HCT116 (cell line): ENCODE results near the gene HUWE1. TPM values are rescaled to one million over a fixed set of nuclear protein-coding genes. Genes with fewer than 3 reads are reported as not detected.

Experiments used
- ATAC-seq: fragments of 200-7000 bp; cut with Tn5 transposase; 2 replicates; pipeline ENCODE4 v1.9.1; 2020; ENCODE audit warnings: mild to moderate bottlenecking, moderate library complexity
- BruUV-seq: library from RNA; stranded (reverse); fragments of 400-500 nt; replicated peaks from 2 replicates; lab custom pipeline; 2021; lab: Mats Ljungman, UMichigan
- CTCF ChIA-PET: fragments of 300-600 bp; sonication (Branson Sonifier 250); formaldehyde crosslinking; loops from one replicate; lab custom pipeline; 2021; ENCODE audit warnings: antibody characterized with exemption; lab: Charles Lee
- POLR2A ChIA-PET: fragments of 300-600, 350-600 bp; sonication (Branson Sonifier 250); formaldehyde crosslinking; loops from one replicate; lab custom pipeline; 2021; ENCODE audit warnings: antibody characterized with exemption; lab: Charles Lee
- RAD21 ChIA-PET, 2 experiments: fragments of 300-600 bp; sonication (Branson Sonifier 250); formaldehyde crosslinking; loops; one replicate each; lab custom pipeline; 2023; ENCODE audit warnings: low total read pairs in 2 of 2; ENCODE audit not compliant: uncharacterized antibody in 2 of 2, unreplicated experiment in 2 of 2, low non-redundant PET in 1 of 2; lab: Charles Lee
- DNase-seq: peaks from one replicate; pipeline ENCODE4 v3.0.0-alpha.2; 2010; ENCODE audit warnings: low read depth, low spot score
- H2AFZ ChIP-seq: fragments of 200-600 bp; shearing (Covaris generic), sonication (generic); 2 replicates; pipeline ENCODE4 v1.6.1; 2017; ENCODE audit warnings: low read depth, mixed run types, mixed read lengths, antibody characterized with exemption, low read length; ENCODE audit not compliant: poor library complexity, severe bottlenecking
- H3K27ac ChIP-seq: 2 replicates; pipeline ENCODE4 v1.5.1; 2012; ENCODE audit warnings: low read depth, low read length
- H3K27me3 ChIP-seq: fragments of 200-600 bp; sonication (generic); 2 replicates; pipeline ENCODE4 v1.6.1; 2016; ENCODE audit warnings: mixed run types, low read length, mixed read lengths; ENCODE audit not compliant: insufficient read depth
- H3K36me3 ChIP-seq, 2 experiments: fragments of 200-500 bp in 1 of 2; fragments of 200-600 bp in 1 of 2; sonication (Bioruptor generic) in 1 of 2; sonication (generic) in 1 of 2; 2 replicates each; pipeline versions ENCODE4 v1.5.1 to v1.6.1; 2014 to 2016; ENCODE audit warnings: low read length in 2 of 2, inconsistent platforms in 1 of 2, mixed read lengths in 1 of 2, mixed run types in 1 of 2; ENCODE audit not compliant: insufficient read depth in 2 of 2, control insufficient read depth in 1 of 2
- H3K4me1 ChIP-seq, 2 experiments: fragments of 200-600 bp in 1 of 2; sonication (generic) in 1 of 2; 2 replicates each; pipeline versions ENCODE4 v1.5.1 to v1.6.1; 2012 to 2017; ENCODE audit warnings: low read length in 2 of 2, inconsistent platforms in 1 of 2, mild to moderate bottlenecking in 1 of 2, mixed read lengths in 1 of 2, mixed run types in 1 of 2, moderate library complexity in 1 of 2; ENCODE audit not compliant: insufficient read depth in 2 of 2, control insufficient read depth in 1 of 2
- H3K4me2 ChIP-seq: fragments of 200-600 bp; sonication (generic); 2 replicates; pipeline ENCODE4 v1.6.1; 2017; ENCODE audit warnings: mixed run types, low read length, mixed read lengths
- H3K4me3 ChIP-seq, 2 experiments: fragments of 200-600 bp in 1 of 2; sonication (generic) in 1 of 2; replicated peaks in 1 of 2; 2 replicates each; pipeline ENCODE4 v1.5.1; 2011 to 2016; ENCODE audit warnings: low read length in 2 of 2, control low read depth in 1 of 2, low read depth in 1 of 2, mild to moderate bottlenecking in 1 of 2, mixed read lengths in 1 of 2, mixed run types in 1 of 2
- H3K79me2 ChIP-seq: fragments of 200-600 bp; sonication (generic); 2 replicates; pipeline ENCODE4 v1.6.1; 2017; ENCODE audit warnings: mild to moderate bottlenecking, mixed run types, low read length, moderate library complexity, mixed read lengths; ENCODE audit not compliant: insufficient read depth
- H3K9ac ChIP-seq: fragments of 200-600 bp; sonication (generic); 2 replicates; pipeline ENCODE4 v1.6.1; 2016; ENCODE audit warnings: low read length, mixed read lengths
- H3K9me2 ChIP-seq: fragments of 200-600 bp; sonication (generic), shearing (Covaris generic); 2 replicates; pipeline ENCODE4 v1.6.1; 2017; ENCODE audit warnings: mixed run types, mild to moderate bottlenecking, moderate library complexity; ENCODE audit not compliant: insufficient read depth
- H3K9me3 ChIP-seq, 2 experiments: fragments of 200-500 bp in 1 of 2; fragments of 200-600 bp in 1 of 2; sonication (Bioruptor generic) in 1 of 2; sonication (generic) in 1 of 2; 2 replicates each; pipeline ENCODE4 v1.6.1; 2014 to 2017; ENCODE audit warnings: low read length in 2 of 2, mixed read lengths in 2 of 2, inconsistent platforms in 1 of 2, low read depth in 1 of 2, mild to moderate bottlenecking in 1 of 2, mixed run types in 1 of 2, moderate library complexity in 1 of 2; ENCODE audit not compliant: control insufficient read depth in 1 of 2, insufficient read depth in 1 of 2
- H4K20me1 ChIP-seq: fragments of 200-600 bp; sonication (generic), shearing (Covaris generic); 2 replicates; pipeline ENCODE4 v1.6.1; 2017; ENCODE audit warnings: mixed run types, mild to moderate bottlenecking, moderate library complexity; ENCODE audit not compliant: insufficient read depth
- CEBPB ChIP-seq: IDR thresholded peaks from 2 replicates; pipeline ENCODE4 v1.6.1; 2012; ENCODE audit warnings: low read depth
- EZH2 ChIP-seq: fragments of 200-600 bp; sonication (generic); IDR thresholded peaks from 2 replicates; pipeline ENCODE4 v1.6.1; 2017; ENCODE audit warnings: antibody characterized with exemption, mixed run types
- FOSL1 ChIP-seq: IDR thresholded peaks from 2 replicates; pipeline ENCODE4 v1.6.1; 2012; ENCODE audit warnings: low read depth
- POLR2A ChIP-seq: IDR thresholded peaks from 2 replicates; pipeline ENCODE4 v1.7.0; 2011; ENCODE audit warnings: borderline replicate concordance; ENCODE audit not compliant: insufficient read depth, insufficient read length; ENCODE audit errors: extremely low read depth
- SRF ChIP-seq: IDR thresholded peaks from 2 replicates; pipeline ENCODE4 v1.6.1; 2012; ENCODE audit warnings: low read depth
- YY1 ChIP-seq: IDR thresholded peaks from 2 replicates; pipeline ENCODE4 v1.6.1; 2011; ENCODE audit warnings: low read length, low read depth, moderate library complexity, mild to moderate bottlenecking; ENCODE audit not compliant: insufficient replicate concordance; ENCODE audit errors: extremely low read depth
- ZFX ChIP-seq: fragments of 450-650 bp; IDR thresholded peaks from 2 replicates; pipeline ENCODE4 v1.6.1; 2017
- intact Hi-C: fragments of 100-400 bp; cut with micrococcal nuclease; formaldehyde crosslinking; loops from 2 replicates; pipeline ENCODE4 v1.10.0; 2022
- total RNA-seq: library from RNA; stranded (reverse); gene quantifications from one replicate; pipeline ENCODE4 v1.2.1, GENCODE V29; 2021; ENCODE audit not compliant: unreplicated experiment
- TF ChIP-seq, protein P1 (sequence below), 3 experiments: fragments of 200-600 bp in 1 of 3; sonication (generic) in 1 of 3; IDR thresholded peaks in 2 of 3; conservative IDR thresholded peaks in 1 of 3; 2 replicates each; pipeline ENCODE4 v1.5.1; 2012 to 2017; ENCODE audit warnings: low read depth in 2 of 3, low read length in 2 of 3, antibody characterized with exemption in 1 of 3, borderline replicate concordance in 1 of 3, control low read depth in 1 of 3, mild to moderate bottlenecking in 1 of 3, mixed read lengths in 1 of 3, mixed run types in 1 of 3, moderate library complexity in 1 of 3; ENCODE audit not compliant: insufficient read depth in 1 of 3

HUWE1 gene
- total RNA-seq, 1 experiment from 2014 or later: 197 TPM

- TF ChIP-seq EZH2 (no peak), FOSL1 (no peak), SRF (no peak)
Measured at GRCh38 chrX:53547668-53548067, 138.9 kb downstream of the HUWE1 start (continued).

GRCh38 chrX:53544936-53545335 is 141.6 kb downstream of the HUWE1 start:
- peaks cover 36 to 41% of the 10 kb centered on the region in 2 experiments; a peak in 3 of 4 replicates for H3K36me3 ChIP-seq
- no peak overlapping the region for H3K27ac ChIP-seq
- peaks cover 0 to 8% of the 10 kb centered on the region in 2 experiments; a peak in 3 of 4 replicates for H3K4me1 ChIP-seq
- ATAC-seq (no peak; the same call in 1 of the 2 replicates), DNase-seq (no peak)
- ChIA-PET CTCF (no interaction called here), POLR2A (no interaction called here), RAD21 (no interaction called here)
- H4K20me1 ChIP-seq: no peaks in the 10 kb centered on the region
- BruUV-seq: no TSS peak
- H3K79me2 ChIP-seq: no peaks in the 10 kb centered on the region
- no peaks in the 10 kb centered on the region for H3K9me3 ChIP-seq
- no peak overlapping the region for H3K9ac ChIP-seq
- intact Hi-C loops: no loop called here
- H3K9me2 ChIP-seq: no peaks in the 10 kb centered on the region
- no peaks in the 10 kb centered on the region for H3K27me3 ChIP-seq
- TF ChIP-seq YY1 (no peak), ZFX (no peak), POLR2A (no peak), CEBPB (no peak)
- TF ChIP-seq, protein P1, sequence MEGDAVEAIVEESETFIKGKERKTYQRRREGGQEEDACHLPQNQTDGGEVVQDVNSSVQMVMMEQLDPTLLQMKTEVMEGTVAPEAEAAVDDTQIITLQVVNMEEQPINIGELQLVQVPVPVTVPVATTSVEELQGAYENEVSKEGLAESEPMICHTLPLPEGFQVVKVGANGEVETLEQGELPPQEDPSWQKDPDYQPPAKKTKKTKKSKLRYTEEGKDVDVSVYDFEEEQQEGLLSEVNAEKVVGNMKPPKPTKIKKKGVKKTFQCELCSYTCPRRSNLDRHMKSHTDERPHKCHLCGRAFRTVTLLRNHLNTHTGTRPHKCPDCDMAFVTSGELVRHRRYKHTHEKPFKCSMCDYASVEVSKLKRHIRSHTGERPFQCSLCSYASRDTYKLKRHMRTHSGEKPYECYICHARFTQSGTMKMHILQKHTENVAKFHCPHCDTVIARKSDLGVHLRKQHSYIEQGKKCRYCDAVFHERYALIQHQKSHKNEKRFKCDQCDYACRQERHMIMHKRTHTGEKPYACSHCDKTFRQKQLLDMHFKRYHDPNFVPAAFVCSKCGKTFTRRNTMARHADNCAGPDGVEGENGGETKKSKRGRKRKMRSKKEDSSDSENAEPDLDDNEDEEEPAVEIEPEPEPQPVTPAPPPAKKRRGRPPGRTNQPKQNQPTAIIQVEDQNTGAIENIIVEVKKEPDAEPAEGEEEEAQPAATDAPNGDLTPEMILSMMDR (IDR thresholded peaks at IDR 0.05 in 2 of 3, conservative IDR thresholded peaks at IDR 0.05 in 1 of 3; ENCODE audit: borderline replicate concordance in 1 of 3, insufficient read depth in 1 of 3, low read depth in 2 of 3, low read length in 2 of 3): 0 out of 6 replicates have a peak, but pooled peaks of 1 of the 3 experiments have one; percentile 9
- no peak overlapping the region for H3K4me2 ChIP-seq
- no peak overlapping the region for H3K4me3 ChIP-seq
- no peak overlapping the region for H2AFZ ChIP-seq
